Activated T-cell treated with anti-CD3 and anti-CD28 coated beads, Interleukin-2, amount 50 U/mL, for 72 hours (primary cell): ENCODE data around the gene ATN1. TPM values are rescaled to one million over a fixed set of nuclear protein-coding genes. Genes with fewer than 3 reads are reported as not detected.

ENCODE experiments used
- ATAC-seq, 2 donors: fragments of 150-1000 bp; cut with Tn5 transposase; replicated peaks in 1 of 2; 2 replicates each; pipeline ENCODE4 v1.10.0; 2021; ENCODE audit warnings: moderate library complexity in 2 of 2, mild to moderate bottlenecking in 1 of 2
- DNase-seq, 2 donors: peaks; one replicate each; pipeline ENCODE4 v3.0.0; 2021 to 2022; ENCODE audit warnings: mixed read lengths in 1 of 2
- H3K27ac Mint-ChIP-seq: one replicate; pipeline ENCODE4 v1.8.0; 2022; ENCODE audit warnings: mild to moderate bottlenecking, moderate library complexity, mixed read lengths
- H3K27me3 Mint-ChIP-seq: one replicate; pipeline ENCODE4 v1.8.0; 2022; ENCODE audit warnings: low read depth, mixed read lengths
- H3K36me3 Mint-ChIP-seq, 2 donors: one replicate each; pipeline ENCODE4 v1.8.0; 2022; ENCODE audit warnings: mixed read lengths in 2 of 2, mild to moderate bottlenecking in 1 of 2; ENCODE audit not compliant: insufficient read depth in 2 of 2
- H3K4me1 Mint-ChIP-seq: one replicate; pipeline ENCODE4 v1.8.0; 2022; ENCODE audit warnings: low read depth, mixed read lengths
- H3K4me3 Mint-ChIP-seq, 2 donors: one replicate each; pipeline ENCODE4 v1.8.0; 2022; ENCODE audit warnings: mild to moderate bottlenecking in 2 of 2, mixed read lengths in 2 of 2, moderate library complexity in 2 of 2
- H3K9me3 Mint-ChIP-seq, 2 donors: one replicate each; pipeline ENCODE4 v1.8.0; 2022; ENCODE audit warnings: mixed read lengths in 2 of 2
- total RNA-seq, 2 donors: library from RNA; stranded (reverse); gene quantifications; one replicate each; pipeline ENCODE4 v1.2.3, GENCODE V29; 2022

The ATN1 gene
- total RNA-seq, 2 donors from 2014 or later, result 51.4 to 64.9 TPM

DNA sequence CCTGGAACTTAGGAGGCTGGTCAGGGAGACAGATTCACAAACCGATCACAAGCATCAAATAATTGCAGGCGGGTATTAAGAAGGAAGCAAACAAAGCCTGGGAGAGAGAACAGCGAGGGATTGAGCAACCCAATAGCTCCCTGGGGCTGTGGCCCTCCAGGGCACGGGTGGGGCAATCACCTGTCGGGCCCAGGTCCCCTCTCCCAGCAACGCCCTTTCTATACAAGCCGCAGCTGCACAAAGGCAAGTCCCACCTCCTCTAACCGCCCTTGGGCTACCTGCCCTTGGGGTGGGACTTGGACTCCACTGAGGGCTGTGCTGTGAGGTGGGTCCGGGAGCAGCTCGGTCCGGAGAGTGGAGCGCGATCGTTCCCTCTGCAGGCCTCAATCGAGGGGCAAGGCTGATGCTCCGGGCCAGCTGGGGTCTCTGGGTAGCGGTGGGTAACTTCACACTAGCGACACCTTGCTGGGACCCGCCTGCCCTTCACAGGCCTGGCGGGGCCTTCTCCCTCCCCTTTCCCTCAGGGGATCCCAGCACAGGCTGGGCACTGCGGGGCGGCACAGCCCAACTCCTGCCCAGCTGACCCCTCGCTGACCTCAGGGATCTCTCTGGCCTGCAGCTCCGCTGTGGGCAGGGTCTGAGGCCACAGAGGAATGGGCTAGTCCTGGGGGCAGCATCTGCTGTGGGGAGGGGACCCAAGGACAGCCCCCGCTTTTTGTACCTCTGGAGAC is 34.7 kb downstream of the ATN1 start:
- DNase-seq (no peak), ATAC-seq (no peak)
- Mint-ChIP-seq H3K27ac (peak overlapping the region; percentile 98), H3K27me3 (no peaks in the 10 kb centered on the region), H3K4me1 (peaks cover 89% of the 10 kb centered on the region), H3K9me3 (no peaks in the 10 kb centered on the region), H3K36me3 (peaks cover 4 to 21% of the 10 kb centered on the region in 2 donors), H3K4me3 (peak overlapping the region; percentile 87 to 93)

DNA sequence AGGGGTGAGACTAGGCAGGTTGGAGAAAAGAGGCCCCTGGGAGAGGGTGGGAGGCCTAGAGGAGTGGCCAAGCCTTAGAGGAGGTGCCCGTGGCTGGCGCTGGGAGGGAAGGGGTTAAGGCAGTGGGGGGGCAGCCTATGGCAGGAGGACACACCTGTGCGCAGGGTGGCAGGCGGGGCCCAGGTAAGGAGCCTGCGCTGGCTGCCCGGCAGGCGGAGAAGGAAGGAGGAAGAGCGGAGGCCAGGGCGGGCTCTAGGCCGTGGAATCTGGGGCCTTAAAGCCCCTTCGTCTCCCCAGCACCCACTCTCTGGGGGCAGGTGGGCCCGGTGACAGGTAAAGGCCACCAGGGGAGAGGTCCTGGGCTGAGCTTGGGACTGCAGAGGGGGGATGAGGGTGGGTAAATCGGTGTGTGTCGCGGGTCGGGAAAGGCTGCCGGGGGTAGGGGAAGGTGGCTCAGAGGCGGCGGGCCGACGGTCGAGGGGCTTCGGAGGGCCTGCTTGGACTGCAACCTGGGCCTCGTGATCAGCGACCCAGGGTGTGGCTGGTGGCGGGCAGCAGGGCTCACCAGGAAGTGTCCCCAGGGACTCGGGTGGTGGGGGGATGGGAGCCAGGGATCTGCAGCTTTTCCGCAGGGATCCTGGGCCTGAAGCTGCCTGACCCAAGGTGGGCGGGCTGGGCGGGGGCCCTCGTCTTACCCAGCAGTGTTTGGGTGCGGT is 35.4 kb downstream of the ATN1 start:
- DNase-seq, result no peak
- Mint-ChIP-seq H3K36me3 (peaks cover 4 to 20% of the 10 kb centered on the region in 2 donors), H3K4me1 (peaks cover 89% of the 10 kb centered on the region), H3K4me3 (peak overlapping the region in 1 of 2 donors; percentile 13), H3K27me3 (no peaks in the 10 kb centered on the region), H3K9me3 (no peaks in the 10 kb centered on the region), H3K27ac (peak overlapping the region; percentile 86)
- no peak for ATAC-seq

DNA sequence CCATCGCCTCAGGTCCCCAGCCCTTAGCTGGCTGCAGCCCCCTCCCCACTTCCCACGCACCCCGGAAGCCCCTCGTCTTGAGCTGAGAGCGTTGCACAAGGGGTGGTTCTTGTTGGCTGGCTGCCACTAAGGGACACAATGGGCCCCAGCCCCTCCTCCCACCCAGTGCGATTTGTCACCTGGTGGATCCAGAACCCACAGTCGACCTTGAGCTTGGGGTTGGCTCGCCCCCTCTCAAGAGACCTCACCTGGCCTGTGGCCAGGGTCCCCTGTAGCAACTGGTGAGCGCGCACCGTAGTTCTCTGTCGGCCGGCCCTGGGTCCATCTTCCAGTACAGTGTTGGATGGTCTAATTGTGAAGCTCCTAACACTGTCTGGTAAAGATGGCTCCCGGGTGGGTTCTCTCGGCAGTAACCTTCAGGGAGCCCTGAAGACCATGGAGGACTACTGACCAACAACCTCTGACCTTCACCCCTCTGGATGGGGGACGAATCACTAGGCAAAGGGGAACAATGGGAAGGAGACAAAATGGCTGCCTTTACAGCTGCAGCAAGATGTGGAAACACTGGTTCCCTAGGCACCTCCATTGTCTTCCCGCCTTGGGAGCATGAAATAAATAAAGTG is 36.1 kb downstream of the ATN1 start:
- peaks cover 10 to 19% of the 10 kb centered on the region in 2 donors for H3K36me3 Mint-ChIP-seq
- ATAC-seq, result no peak
- H3K9me3 Mint-ChIP-seq, result no peaks in the 10 kb centered on the region
- DNase-seq, result no peak
- H3K27me3 Mint-ChIP-seq, result no peaks in the 10 kb centered on the region
- H3K4me1 Mint-ChIP-seq, result peaks cover 89% of the 10 kb centered on the region
- H3K27ac Mint-ChIP-seq, result peak overlapping the region; percentile 85
- no peak overlapping the region for H3K4me3 Mint-ChIP-seq

DNA sequence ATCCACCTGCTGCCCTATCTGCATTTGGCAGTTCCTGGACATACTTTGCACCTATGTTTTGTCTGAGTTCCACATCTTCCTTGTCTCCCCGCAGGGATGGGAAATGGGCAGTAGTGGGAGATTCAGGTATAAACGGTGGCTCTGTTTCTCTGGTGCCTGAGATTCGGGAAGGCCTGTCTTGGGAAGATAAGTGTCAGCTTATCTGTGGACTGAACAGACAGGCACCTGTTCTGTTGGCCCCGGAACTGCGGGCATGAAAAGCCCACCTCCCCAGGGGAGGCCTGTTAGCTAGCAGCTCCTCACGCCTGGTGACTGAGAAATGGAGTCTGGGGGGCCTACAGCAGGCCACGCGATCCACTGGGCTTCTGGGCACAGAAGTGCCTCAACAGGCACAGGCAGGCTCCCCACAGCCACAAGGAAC is 36.9 kb downstream of the ATN1 start:
- no peak for DNase-seq
- Mint-ChIP-seq H3K4me3 (no peak overlapping the region), H3K4me1 (peaks cover 88% of the 10 kb centered on the region), H3K27ac (peak overlapping the region; percentile 85), H3K9me3 (no peaks in the 10 kb centered on the region), H3K27me3 (no peaks in the 10 kb centered on the region), H3K36me3 (peaks cover 14 to 21% of the 10 kb centered on the region in 2 donors)
- no peak for ATAC-seq

DNA sequence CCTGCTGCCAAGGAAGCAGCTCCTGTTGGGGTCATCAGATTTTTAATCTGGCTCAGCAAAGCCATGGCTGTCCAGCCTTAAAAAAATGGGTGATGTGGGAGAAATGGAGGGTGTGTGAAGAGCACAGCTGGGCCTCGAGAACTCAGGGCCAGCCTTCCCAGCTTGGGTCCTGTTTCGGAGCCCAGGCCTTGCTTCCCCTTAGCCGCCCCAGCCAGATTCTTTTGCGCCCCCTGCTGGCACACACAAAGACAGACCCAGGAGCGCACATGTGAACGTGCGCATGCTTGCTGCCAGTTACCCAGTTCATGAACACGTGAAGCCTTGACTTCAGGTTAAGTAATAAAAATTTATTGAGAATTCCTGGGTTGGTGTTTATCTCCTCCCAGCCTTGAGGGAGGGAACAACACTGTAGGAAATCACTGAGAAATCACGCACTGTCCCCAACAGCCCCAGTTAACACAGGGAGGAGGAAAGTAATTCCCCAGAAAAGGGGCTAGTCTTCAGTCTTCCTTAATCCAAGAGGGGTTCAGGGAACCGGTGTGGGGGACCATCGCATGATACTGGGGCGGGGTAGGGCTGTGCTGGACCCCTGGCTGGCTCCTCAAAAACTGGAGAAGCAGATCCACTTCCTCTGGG is 37.4 kb downstream of the ATN1 start:
- no peaks in the 10 kb centered on the region for H3K9me3 Mint-ChIP-seq
- H3K36me3 Mint-ChIP-seq, result peaks cover 14 to 21% of the 10 kb centered on the region in 2 donors
- DNase-seq (peak; percentile 87 to 89), ATAC-seq (peak; percentile 33 to 37)
- H3K27ac Mint-ChIP-seq, result peak overlapping the region; percentile 85
- no peaks in the 10 kb centered on the region for H3K27me3 Mint-ChIP-seq
- H3K4me3 Mint-ChIP-seq, result peak overlapping the region in 1 of 2 donors; percentile 29
- H3K4me1 Mint-ChIP-seq, result peaks cover 83% of the 10 kb centered on the region

DNA sequence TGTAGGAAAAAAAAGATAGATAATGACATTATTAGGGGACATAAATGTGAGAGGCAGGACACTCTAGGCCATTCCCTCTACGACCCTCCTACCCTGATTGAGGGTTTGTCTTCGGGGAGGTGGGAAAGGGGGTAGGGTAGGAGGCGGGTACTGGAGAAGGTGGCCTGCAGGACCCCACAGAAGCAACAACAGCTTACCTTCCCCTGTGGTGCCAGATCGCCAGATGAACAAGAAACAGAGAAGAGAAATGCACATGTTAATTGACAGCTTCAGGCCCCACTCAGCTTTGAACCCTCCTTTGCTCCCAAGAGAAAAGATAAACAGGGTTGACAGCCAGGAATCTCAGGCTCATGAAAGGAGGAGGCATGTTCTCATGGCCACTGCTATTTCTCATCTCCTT is 38.0 kb downstream of the ATN1 start:
- ATAC-seq (no peak), DNase-seq (no peak)
- Mint-ChIP-seq H3K36me3 (peaks cover 15 to 19% of the 10 kb centered on the region in 2 donors), H3K27me3 (no peaks in the 10 kb centered on the region), H3K4me3 (peak overlapping the region in 1 of 2 donors; percentile 29), H3K4me1 (peaks cover 79% of the 10 kb centered on the region), H3K27ac (peak overlapping the region; percentile 85), H3K9me3 (no peaks in the 10 kb centered on the region)

DNA sequence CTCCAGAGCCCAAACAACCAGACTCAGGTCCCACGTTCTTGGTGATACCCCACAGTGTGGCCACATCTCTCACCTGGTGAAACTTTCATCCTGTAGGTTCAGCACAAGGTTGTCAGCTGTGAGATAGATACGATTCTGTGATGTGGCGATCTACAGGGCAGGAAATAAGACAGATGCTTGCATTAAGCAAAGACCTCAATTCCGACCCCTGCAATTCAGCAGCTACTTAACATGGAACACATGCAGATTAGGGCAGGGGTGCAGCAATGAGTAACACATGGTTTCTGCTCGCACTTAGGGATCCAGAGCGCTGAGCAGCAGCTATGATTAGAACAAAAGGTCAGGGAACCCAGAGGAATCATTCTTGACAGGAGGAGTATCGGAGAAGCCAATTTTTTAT is 38.6 kb downstream of the ATN1 start:
- no peak for ATAC-seq
- Mint-ChIP-seq H3K36me3 (peaks cover 17 to 22% of the 10 kb centered on the region in 2 donors), H3K4me3 (no peak overlapping the region), H3K9me3 (no peaks in the 10 kb centered on the region), H3K4me1 (peaks cover 76% of the 10 kb centered on the region), H3K27me3 (no peaks in the 10 kb centered on the region), H3K27ac (peak overlapping the region; percentile 35)
- DNase-seq, result no peak

DNA sequence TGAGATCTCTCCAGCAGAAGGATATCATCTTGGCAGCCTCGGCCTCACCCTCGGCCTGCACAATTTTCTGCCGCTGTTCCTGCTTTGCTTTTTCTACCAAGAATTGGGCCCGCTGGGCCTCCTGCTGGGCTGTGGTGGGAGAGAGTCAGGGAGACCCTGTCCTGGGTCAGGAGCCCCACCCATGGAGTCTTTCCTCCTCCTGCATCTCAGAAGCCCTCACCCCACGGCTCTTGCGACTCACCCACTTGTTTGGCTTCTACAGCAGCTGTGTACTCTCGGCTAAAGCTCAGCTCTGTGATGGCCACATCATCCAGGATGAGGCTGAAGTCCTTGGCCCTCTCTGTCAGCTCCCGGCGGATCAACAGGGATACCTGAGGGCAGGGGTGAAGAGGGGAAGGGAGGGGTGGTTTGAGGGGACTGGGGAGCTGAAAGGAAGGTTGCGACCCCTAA is 39.9 kb downstream of the ATN1 start:
- Mint-ChIP-seq H3K4me3 (no peak overlapping the region), H3K27me3 (no peaks in the 10 kb centered on the region), H3K36me3 (peaks cover 17 to 22% of the 10 kb centered on the region in 2 donors), H3K4me1 (peaks cover 75% of the 10 kb centered on the region), H3K27ac (no peak overlapping the region), H3K9me3 (no peaks in the 10 kb centered on the region)
- no peak for DNase-seq
- ATAC-seq, result no peak

DNA sequence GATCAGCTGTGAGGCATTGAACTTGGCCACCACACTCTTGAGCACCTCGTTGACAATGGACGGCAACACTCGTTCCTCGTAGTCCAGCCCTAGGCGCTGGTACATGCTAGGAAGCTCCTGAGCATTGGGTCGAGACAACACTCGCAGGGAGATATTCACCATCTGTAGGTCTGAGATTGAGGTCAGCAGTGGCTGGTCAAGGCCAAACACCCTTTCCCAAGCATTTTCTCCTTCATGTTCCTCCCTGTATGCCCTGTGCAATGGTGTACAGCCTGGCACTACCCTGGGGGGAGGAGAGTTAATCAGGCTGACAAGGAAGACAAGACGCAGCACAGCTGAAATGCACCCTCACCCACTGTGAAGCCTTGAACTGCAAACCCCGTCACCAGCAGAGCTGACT is 40.7 kb downstream of the ATN1 start:
- Mint-ChIP-seq H3K9me3 (no peaks in the 10 kb centered on the region), H3K4me1 (peaks cover 80% of the 10 kb centered on the region)
- ATAC-seq, result no peak

DNA sequence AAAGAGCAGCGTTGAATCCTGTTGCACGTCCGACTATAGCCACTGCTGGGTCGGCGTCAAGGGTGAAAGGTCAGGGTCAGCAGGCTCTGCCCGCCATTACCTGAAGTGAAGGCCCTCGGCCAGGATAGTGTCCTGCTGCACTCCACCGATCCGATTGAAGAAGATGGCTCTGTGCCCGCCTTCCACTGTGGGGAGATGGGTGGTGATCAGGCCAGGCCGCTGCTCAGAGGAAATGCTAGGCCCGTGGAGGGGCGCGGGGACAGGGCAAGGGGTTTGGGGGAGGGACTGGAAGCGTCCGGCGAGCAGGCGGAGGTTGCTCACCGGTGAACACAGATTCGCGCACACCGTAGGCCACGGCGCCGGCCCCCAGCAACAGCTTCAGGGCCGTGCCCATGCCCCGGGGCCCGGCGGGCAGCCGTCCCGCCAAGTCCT is 42.4 kb downstream of the ATN1 start:
- peak in 1 of 2 donors; percentile 21 for DNase-seq
- no peaks in the 10 kb centered on the region for H3K27me3 Mint-ChIP-seq
- peak overlapping the region; percentile 96 to 99 for H3K4me3 Mint-ChIP-seq
- peaks cover 71% of the 10 kb centered on the region for H3K4me1 Mint-ChIP-seq
- peak overlapping the region; percentile 92 for H3K27ac Mint-ChIP-seq
- peak; percentile 35 to 36 for ATAC-seq
- no peaks in the 10 kb centered on the region for H3K9me3 Mint-ChIP-seq
- peaks cover 17 to 26% of the 10 kb centered on the region in 2 donors for H3K36me3 Mint-ChIP-seq

More for the DNA sequence above, 40.7 kb downstream of the ATN1 start:
- peak overlapping the region; percentile 96 to 99 for H3K4me3 Mint-ChIP-seq
- H3K36me3 Mint-ChIP-seq, result peaks cover 17 to 23% of the 10 kb centered on the region in 2 donors
- no peaks in the 10 kb centered on the region for H3K27me3 Mint-ChIP-seq
- DNase-seq, result no peak
- H3K27ac Mint-ChIP-seq, result peak overlapping the region; percentile 92

DNA sequence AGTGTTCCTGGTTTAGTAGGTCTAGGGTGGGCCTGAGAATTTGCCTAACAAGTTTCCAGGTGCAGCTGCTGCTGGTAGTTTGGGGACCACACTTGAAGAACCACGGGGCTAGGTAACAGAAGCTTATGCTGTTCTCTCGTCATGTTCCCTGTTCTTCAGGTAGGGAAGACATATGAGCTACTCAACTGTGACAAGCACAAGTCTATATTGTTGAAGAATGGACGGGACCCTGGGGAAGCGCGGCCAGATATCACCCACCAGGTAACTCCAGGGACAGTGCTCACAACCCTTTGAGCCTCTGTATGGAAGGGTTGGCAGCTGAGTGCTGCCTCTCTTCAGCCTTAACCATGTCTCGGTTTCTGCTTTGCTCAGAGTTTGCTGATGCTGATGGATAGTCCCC is 46.4 kb downstream of the ATN1 start:
- peak overlapping the region; percentile 99 for H3K27ac Mint-ChIP-seq
- H3K27me3 Mint-ChIP-seq, result no peaks in the 10 kb centered on the region
- H3K4me1 Mint-ChIP-seq, result peaks cover 34% of the 10 kb centered on the region
- H3K36me3 Mint-ChIP-seq, result peaks cover 10 to 32% of the 10 kb centered on the region in 2 donors
- H3K4me3 Mint-ChIP-seq, result no peak overlapping the region
- H3K9me3 Mint-ChIP-seq, result no peaks in the 10 kb centered on the region
- DNase-seq (no peak), ATAC-seq (no peak)

DNA sequence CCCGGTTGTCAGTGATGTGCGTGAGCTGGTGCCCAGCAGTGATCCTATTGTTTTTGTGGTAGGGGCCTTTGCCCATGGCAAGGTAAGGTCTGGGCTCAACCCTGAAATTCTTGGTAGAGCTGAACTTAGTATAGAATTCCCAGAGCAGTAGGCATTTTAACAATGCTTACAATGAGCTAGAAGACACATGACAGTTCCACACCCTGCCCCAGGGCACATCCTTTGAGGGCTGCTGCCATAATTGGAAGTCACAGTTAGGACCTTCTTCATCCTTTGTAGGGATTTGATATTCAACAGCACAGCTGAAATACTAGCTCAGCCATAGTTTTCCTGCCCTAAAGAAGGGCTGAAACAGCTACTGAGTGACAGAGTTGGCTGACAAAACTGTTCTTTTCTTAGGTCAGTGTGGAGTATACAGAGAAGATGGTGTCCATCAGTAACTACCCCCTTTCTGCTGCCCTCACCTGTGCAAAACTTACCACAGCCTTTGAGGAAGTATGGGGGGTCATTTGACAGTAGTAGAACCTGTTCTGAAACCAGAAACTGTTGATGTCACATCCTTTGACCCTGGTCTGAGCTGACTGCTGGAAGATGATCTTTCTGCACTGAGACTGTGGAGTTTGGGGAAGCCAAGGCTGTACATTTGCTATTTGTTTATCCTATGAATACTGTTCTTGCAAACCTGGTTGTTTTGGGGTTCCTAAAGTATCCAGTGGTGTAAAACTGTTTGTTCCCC is 47.7 kb downstream of the ATN1 start:
- H3K36me3 Mint-ChIP-seq, result peaks cover 9 to 32% of the 10 kb centered on the region in 2 donors
- peaks cover 31% of the 10 kb centered on the region for H3K4me1 Mint-ChIP-seq
- ATAC-seq, result no peak
- no peak for DNase-seq
- H3K9me3 Mint-ChIP-seq, result no peaks in the 10 kb centered on the region
- no peaks in the 10 kb centered on the region for H3K27me3 Mint-ChIP-seq
- peak overlapping the region; percentile 83 for H3K27ac Mint-ChIP-seq
- no peak overlapping the region for H3K4me3 Mint-ChIP-seq
